H9 (cell line): ENCODE results near the gene KIF5C. TPM values are rescaled to one million over a fixed set of nuclear protein-coding genes. Genes with fewer than 3 reads are reported as not detected.

ENCODE experiments used
- DNase-seq: peaks from one replicate; pipeline ENCODE4 v3.0.0-alpha.2; 2017
- H2AFZ ChIP-seq: one replicate; pipeline ENCODE4 v1.6.1; 2013; ENCODE audit warnings: mild to moderate bottlenecking, low read length, control low read depth, moderate library complexity
- H2AK5ac ChIP-seq: 2 replicates; pipeline ENCODE4 v1.6.1; 2013; ENCODE audit warnings: low read length, control low read depth, mixed read lengths; ENCODE audit not compliant: insufficient read length
- H2BK120ac ChIP-seq: one replicate; pipeline ENCODE4 v1.6.1; 2013; ENCODE audit warnings: low read depth, mild to moderate bottlenecking, low read length, control low read depth, inconsistent platforms; ENCODE audit not compliant: poor library complexity, severe bottlenecking
- H2BK12ac ChIP-seq: 2 replicates; pipeline ENCODE4 v1.6.1; 2013; ENCODE audit warnings: low read length, control low read depth, mixed read lengths, low read depth; ENCODE audit not compliant: insufficient read length
- H2BK15ac ChIP-seq: 2 replicates; pipeline ENCODE4 v1.6.1; 2013; ENCODE audit warnings: low read depth, low read length, control low read depth
- H2BK20ac ChIP-seq: one replicate; pipeline ENCODE4 v1.6.1; 2013; ENCODE audit warnings: low read depth, mild to moderate bottlenecking, low read length, control low read depth, inconsistent platforms; ENCODE audit not compliant: poor library complexity, severe bottlenecking
- H2BK5ac ChIP-seq: 2 replicates; pipeline ENCODE4 v1.6.1; 2013; ENCODE audit warnings: low read length, control low read depth, mixed read lengths; ENCODE audit not compliant: insufficient read length
- H3K14ac ChIP-seq: 2 replicates; pipeline ENCODE4 v1.6.1; 2013; ENCODE audit warnings: low read length, control low read depth; ENCODE audit not compliant: insufficient read depth
- H3K18ac ChIP-seq: 2 replicates; pipeline ENCODE4 v1.6.1; 2013; ENCODE audit warnings: low read depth, mild to moderate bottlenecking, mixed read lengths, low read length, control low read depth; ENCODE audit not compliant: insufficient read length
- H3K23ac ChIP-seq: 2 replicates; pipeline ENCODE4 v1.6.1; 2013; ENCODE audit warnings: low read length, control low read depth, mixed read lengths, low read depth; ENCODE audit not compliant: insufficient read length
- H3K23me2 ChIP-seq: 2 replicates; pipeline ENCODE4 v1.6.1; 2013; ENCODE audit warnings: low read depth, mild to moderate bottlenecking, mixed read lengths, low read length, control low read depth; ENCODE audit not compliant: insufficient read length, poor library complexity, severe bottlenecking
- H3K27ac ChIP-seq: 2 replicates; pipeline ENCODE4 v1.5.1; 2013; ENCODE audit warnings: low read length, control low read depth, mixed read lengths, low read depth; ENCODE audit not compliant: insufficient read length
- H3K27me3 ChIP-seq: 2 replicates; pipeline ENCODE4 v1.6.1; 2013; ENCODE audit warnings: low read length, control low read depth, inconsistent platforms; ENCODE audit not compliant: insufficient read depth
- H3K4ac ChIP-seq: 2 replicates; pipeline ENCODE4 v1.6.1; 2013; ENCODE audit warnings: low read depth, mild to moderate bottlenecking, control low read depth, inconsistent platforms, low read length, moderate library complexity
- H3K4me1 ChIP-seq: 2 replicates; pipeline ENCODE4 v1.6.1; 2013; ENCODE audit warnings: low read length, control low read depth, inconsistent platforms; ENCODE audit not compliant: insufficient read depth
- H3K4me2 ChIP-seq: 2 replicates; pipeline ENCODE4 v1.6.1; 2013; ENCODE audit warnings: low read length, control low read depth, mixed read lengths; ENCODE audit not compliant: insufficient read length, insufficient read depth
- H3K56ac ChIP-seq: 2 replicates; pipeline ENCODE4 v1.6.1; 2013; ENCODE audit warnings: low read depth, mild to moderate bottlenecking, mixed read lengths, low read length, control low read depth; ENCODE audit not compliant: insufficient read length
- H3K79me1 ChIP-seq: 2 replicates; pipeline ENCODE4 v1.6.1; 2013; ENCODE audit warnings: low read depth, mild to moderate bottlenecking, moderate library complexity, low read length, control low read depth, inconsistent platforms; ENCODE audit not compliant: insufficient read depth, poor library complexity, severe bottlenecking
- H3K79me2 ChIP-seq: 2 replicates; pipeline ENCODE4 v1.6.1; 2013; ENCODE audit warnings: low read length, control low read depth, inconsistent platforms; ENCODE audit not compliant: insufficient read depth
- H3K9ac ChIP-seq: 2 replicates; pipeline ENCODE4 v1.6.1; 2013; ENCODE audit warnings: low read length, control low read depth, mixed read lengths; ENCODE audit not compliant: insufficient read length; ENCODE audit errors: extremely low read depth
- H3K9me3 ChIP-seq: one replicate; pipeline ENCODE4 v1.6.1; 2013; ENCODE audit warnings: low read depth, low read length, inconsistent platforms; ENCODE audit not compliant: control insufficient read depth
- H3T11ph ChIP-seq: one replicate; pipeline ENCODE4 v1.6.1; 2013; ENCODE audit warnings: mild to moderate bottlenecking, low read length, control low read depth, inconsistent platforms
- H4K20me1 ChIP-seq: one replicate; pipeline ENCODE4 v1.6.1; 2013; ENCODE audit not compliant: control insufficient read depth, insufficient read length, insufficient read depth
- H4K5ac ChIP-seq: 2 replicates; pipeline ENCODE4 v1.6.1; 2013; ENCODE audit warnings: low read depth, mild to moderate bottlenecking, mixed read lengths, low read length, control low read depth; ENCODE audit not compliant: insufficient read length
- H4K8ac ChIP-seq: replicated peaks from 2 replicates; pipeline ENCODE4 v1.6.1; 2013; ENCODE audit warnings: low read length, control low read depth, mixed read lengths, low read depth; ENCODE audit not compliant: insufficient read length
- H4K91ac ChIP-seq: 2 replicates; pipeline ENCODE4 v1.6.1; 2013; ENCODE audit warnings: low read depth, mild to moderate bottlenecking, moderate library complexity, mixed read lengths, low read length, control low read depth; ENCODE audit not compliant: insufficient read length
- H3K27ac Mint-ChIP-seq, 3 experiments: 2 replicates in 2 of 3; 3 replicates in 1 of 3; pipeline ENCODE4 v1.8.0; 2020 to 2021; ENCODE audit warnings: mixed read lengths in 3 of 3, mild to moderate bottlenecking in 1 of 3, moderate library complexity in 1 of 3
- H3K27me3 Mint-ChIP-seq: 2 replicates; pipeline ENCODE4 v1.8.0; 2021; ENCODE audit warnings: low read depth, mild to moderate bottlenecking, moderate library complexity, mixed read lengths
- H3K36me3 Mint-ChIP-seq, 3 experiments: 2 replicates in 2 of 3; 3 replicates in 1 of 3; pipeline ENCODE4 v1.8.0; 2020 to 2021; ENCODE audit warnings: low read depth in 3 of 3, mixed read lengths in 3 of 3; ENCODE audit not compliant: insufficient read depth in 1 of 3
- H3K4me1 Mint-ChIP-seq, 2 experiments: 2 replicates each; pipeline ENCODE4 v1.8.0; 2020; ENCODE audit warnings: mixed read lengths in 2 of 2
- H3K4me3 Mint-ChIP-seq, 2 experiments: 2 replicates in 1 of 2; 3 replicates in 1 of 2; pipeline ENCODE4 v1.8.0; 2020 to 2021; ENCODE audit warnings: mild to moderate bottlenecking in 2 of 2, mixed read lengths in 2 of 2, moderate library complexity in 1 of 2
- H3K9me3 Mint-ChIP-seq, 2 experiments: 2 replicates in 1 of 2; 3 replicates in 1 of 2; pipeline ENCODE4 v1.8.0; 2020; ENCODE audit warnings: mild to moderate bottlenecking in 2 of 2, mixed read lengths in 2 of 2, moderate library complexity in 1 of 2
- WGBS: extraction: QIAGEN DNeasy Blood & Tissue Kit; methylation state at CpG from one replicate; pipeline ENCODE4 v1.1.7; 2013; ENCODE audit warnings: missing lambda C conversion rate, low lambda C conversion rate, mixed read lengths; ENCODE audit not compliant: insufficient read length; ENCODE audit errors: extremely low coverage; 5-methylcytosine and 5-hydroxymethylcytosine counted together
- total RNA-seq: library from RNA; stranded (reverse); gene quantifications from 2 replicates; pipeline ENCODE4 v1.2.1, GENCODE V29; 2021
- TF ChIP-seq, protein P1 (sequence below): fragments of 200-600 bp; sonication (generic); conservative IDR thresholded peaks from 3 replicates; pipeline ENCODE4 v1.8.0; 2021; ENCODE audit warnings: antibody characterized with exemption, mild to moderate bottlenecking

Gene KIF5C
- total RNA-seq, 1 experiment from 2014 or later, result 52.9 TPM

DNA sequence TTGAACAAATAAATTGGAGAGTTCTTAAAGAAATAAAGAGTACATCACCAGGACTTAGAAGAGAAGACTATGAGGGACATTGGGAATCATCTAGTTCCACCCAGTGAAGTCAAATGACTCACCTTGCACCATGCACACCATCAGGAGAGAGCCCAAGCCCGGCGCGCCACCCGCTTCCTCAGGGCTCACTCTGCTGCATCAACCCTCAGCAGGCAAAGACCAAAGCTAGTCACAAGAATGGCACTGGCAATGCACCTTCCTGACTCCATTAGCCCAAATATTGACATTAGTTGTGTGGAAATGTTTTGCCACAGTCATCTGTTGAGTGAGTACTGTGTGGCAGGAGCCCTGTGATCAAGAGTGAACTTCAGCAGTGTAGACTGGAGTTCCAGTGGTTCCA, 156.4 kb downstream of the KIF5C start:
- Histone ChIP-seq H3K56ac (no peak overlapping the region), H3K9me3 (no peaks in the 10 kb centered on the region), H3K18ac (no peak overlapping the region), H3K9ac (no peak overlapping the region), H3K27me3 (no peaks in the 10 kb centered on the region), H2BK120ac (no peak overlapping the region), H2AFZ (no peak overlapping the region), H3K4me2 (no peak overlapping the region), H3K4me1 (peaks cover 9% of the 10 kb centered on the region), H3K23me2 (no peaks in the 10 kb centered on the region), H4K8ac (no peak overlapping the region), H3T11ph (no peak overlapping the region), H4K20me1 (no peaks in the 10 kb centered on the region), H2BK5ac (no peak overlapping the region), H3K79me2 (no peaks in the 10 kb centered on the region), H4K91ac (no peak overlapping the region), H3K14ac (no peak overlapping the region), H3K23ac (no peak overlapping the region), H3K79me1 (no peaks in the 10 kb centered on the region), H4K5ac (no peak overlapping the region), H3K4ac (no peak overlapping the region), H2BK15ac (no peak overlapping the region), H2AK5ac (no peak overlapping the region), H2BK12ac (no peak overlapping the region), H2BK20ac (no peak overlapping the region), H3K27ac (no peak overlapping the region)
- Mint-ChIP-seq H3K27ac (no peak overlapping the region), H3K27me3 (peaks cover 8% of the 10 kb centered on the region), H3K4me3 (no peak overlapping the region), H3K36me3 (no peaks in the 10 kb centered on the region), H3K4me1 (peaks cover 44 to 51% of the 10 kb centered on the region in 2 experiments), H3K9me3 (no peaks in the 10 kb centered on the region)
- TF ChIP-seq, protein P1, sequence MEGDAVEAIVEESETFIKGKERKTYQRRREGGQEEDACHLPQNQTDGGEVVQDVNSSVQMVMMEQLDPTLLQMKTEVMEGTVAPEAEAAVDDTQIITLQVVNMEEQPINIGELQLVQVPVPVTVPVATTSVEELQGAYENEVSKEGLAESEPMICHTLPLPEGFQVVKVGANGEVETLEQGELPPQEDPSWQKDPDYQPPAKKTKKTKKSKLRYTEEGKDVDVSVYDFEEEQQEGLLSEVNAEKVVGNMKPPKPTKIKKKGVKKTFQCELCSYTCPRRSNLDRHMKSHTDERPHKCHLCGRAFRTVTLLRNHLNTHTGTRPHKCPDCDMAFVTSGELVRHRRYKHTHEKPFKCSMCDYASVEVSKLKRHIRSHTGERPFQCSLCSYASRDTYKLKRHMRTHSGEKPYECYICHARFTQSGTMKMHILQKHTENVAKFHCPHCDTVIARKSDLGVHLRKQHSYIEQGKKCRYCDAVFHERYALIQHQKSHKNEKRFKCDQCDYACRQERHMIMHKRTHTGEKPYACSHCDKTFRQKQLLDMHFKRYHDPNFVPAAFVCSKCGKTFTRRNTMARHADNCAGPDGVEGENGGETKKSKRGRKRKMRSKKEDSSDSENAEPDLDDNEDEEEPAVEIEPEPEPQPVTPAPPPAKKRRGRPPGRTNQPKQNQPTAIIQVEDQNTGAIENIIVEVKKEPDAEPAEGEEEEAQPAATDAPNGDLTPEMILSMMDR, result no peak
- WGBS, result no CpG with 5 or more reads among the region's 4 CpGs
- DNase-seq, result no peak
